ENCODE data around the gene TGFBRAP1. TPM values are rescaled to one million over a fixed set of nuclear protein-coding genes. Genes with fewer than 3 reads are reported as not detected.

Gene TGFBRAP1
- total RNA-seq, 3 donors from 2014 or later (not counting 1 experiment from before 2014, with no cell fraction given): 22.7 to 31.8 (median 27.7) TPM

- no peak overlapping the region for H3K4me3 Mint-ChIP-seq
- DNase-seq (peak; percentile 75 to 92), ATAC-seq (peak; percentile 92 to 99 (median 99))
- H3K27me3 Mint-ChIP-seq (ENCODE audit: low read depth in 2 of 2): peaks cover 15 to 21% of the 10 kb centered on the region in 2 donors
- 46% methylated on average over 29 of the region's 30 CpGs for WGBS (ENCODE audit: insufficient coverage)
- no peaks in the 10 kb centered on the region for H3K27me3 ChIP-seq (ENCODE audit: control insufficient read depth, insufficient read depth, low read length)
- peaks cover 8 to 16% of the 10 kb centered on the region in 2 donors for H3K4me1 Mint-ChIP-seq
- TF ChIP-seq CTCF (IDR thresholded peaks at IDR 0.05): peak; percentile 89
- intact Hi-C loops (cut with micrococcal nuclease): loop anchor here (1.0 kb wide), 2 partner anchors 151 to 175 kb away; no protein-coding TSS in a partner anchor
- no peaks in the 10 kb centered on the region for H3K9me3 Mint-ChIP-seq
- no peaks in the 10 kb centered on the region for H3K36me3 ChIP-seq (ENCODE audit: control insufficient read depth, insufficient read depth, low read length)
- peaks cover 13% of the 10 kb centered on the region for H3K4me1 ChIP-seq (ENCODE audit: control insufficient read depth, insufficient read depth, low read length)
- H3K27ac Mint-ChIP-seq: peak overlapping the region in 1 of 2 donors; percentile 45
- H3K27ac ChIP-seq (ENCODE audit: low read length): no peak overlapping the region
- no peaks in the 10 kb centered on the region for H3K9me3 ChIP-seq (ENCODE audit: control insufficient read depth, insufficient read depth, low read length)
- no peak overlapping the region for H3K4me3 ChIP-seq (ENCODE audit: low read length)
- H3K36me3 Mint-ChIP-seq: no peaks in the 10 kb centered on the region
These were observed 40.5 kb upstream of the TGFBRAP1 start for GRCh38 chr2:105369777-105370690.

DNA sequence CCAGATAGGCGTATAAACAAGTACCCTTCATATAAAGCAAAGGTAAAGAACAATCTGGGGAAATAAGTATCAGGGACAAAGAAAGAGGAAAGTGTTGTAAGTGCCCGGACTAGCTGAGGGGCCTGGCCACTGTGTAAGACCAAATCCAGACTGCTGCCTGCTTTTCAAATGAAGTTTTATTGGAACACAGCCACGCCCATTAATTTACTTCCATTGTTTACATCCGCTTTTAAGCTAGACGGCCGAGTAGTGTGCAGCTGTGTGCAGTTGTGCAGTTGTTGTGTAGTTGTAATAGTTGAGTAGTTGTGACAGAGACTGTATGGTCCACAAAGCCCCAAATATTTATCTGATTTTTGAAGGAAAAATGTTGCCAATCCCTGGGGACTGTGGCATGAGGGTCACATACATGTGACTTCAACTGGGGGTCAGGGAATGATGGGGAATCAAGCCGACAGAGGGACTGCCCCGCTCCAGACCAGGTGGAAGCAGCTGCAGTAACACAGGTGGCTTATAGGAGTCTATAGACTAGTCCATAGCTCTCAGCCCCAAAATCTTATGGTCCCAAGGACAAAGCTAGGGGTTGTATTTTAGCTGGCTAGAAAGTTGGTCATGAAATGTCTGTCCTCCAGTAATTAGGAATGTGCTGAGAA is 39.3 kb upstream of the TGFBRAP1 start:
- H3K27me3 Mint-ChIP-seq (ENCODE audit: low read depth in 2 of 2): peaks cover 17 to 22% of the 10 kb centered on the region in 2 donors
- no peaks in the 10 kb centered on the region for H3K36me3 Mint-ChIP-seq
- no peaks in the 10 kb centered on the region for H3K36me3 ChIP-seq (ENCODE audit: control insufficient read depth, insufficient read depth, low read length)
- peaks cover 8 to 13% of the 10 kb centered on the region in 2 donors for H3K4me1 Mint-ChIP-seq
- TF ChIP-seq CTCF (IDR thresholded peaks at IDR 0.05): no peak
- H3K4me1 ChIP-seq (ENCODE audit: control insufficient read depth, insufficient read depth, low read length): peaks cover 13% of the 10 kb centered on the region
- H3K27me3 ChIP-seq (ENCODE audit: control insufficient read depth, insufficient read depth, low read length): no peaks in the 10 kb centered on the region
- H3K9me3 Mint-ChIP-seq: no peaks in the 10 kb centered on the region
- no peak overlapping the region for H3K27ac ChIP-seq (ENCODE audit: low read length)
- no peak overlapping the region for H3K4me3 ChIP-seq (ENCODE audit: low read length)
- no peak for ATAC-seq
- no peak overlapping the region for H3K4me3 Mint-ChIP-seq
- no peaks in the 10 kb centered on the region for H3K9me3 ChIP-seq (ENCODE audit: control insufficient read depth, insufficient read depth, low read length)
- intact Hi-C loops (cut with micrococcal nuclease): loop anchor here (1.0 kb wide), 2 partner anchors 152 to 176 kb away; no protein-coding TSS in a partner anchor
- WGBS (ENCODE audit: insufficient coverage): 92% methylated on average over 7 of the region's 8 CpGs
- H3K27ac Mint-ChIP-seq: no peak overlapping the region
- no peak for DNase-seq

DNA sequence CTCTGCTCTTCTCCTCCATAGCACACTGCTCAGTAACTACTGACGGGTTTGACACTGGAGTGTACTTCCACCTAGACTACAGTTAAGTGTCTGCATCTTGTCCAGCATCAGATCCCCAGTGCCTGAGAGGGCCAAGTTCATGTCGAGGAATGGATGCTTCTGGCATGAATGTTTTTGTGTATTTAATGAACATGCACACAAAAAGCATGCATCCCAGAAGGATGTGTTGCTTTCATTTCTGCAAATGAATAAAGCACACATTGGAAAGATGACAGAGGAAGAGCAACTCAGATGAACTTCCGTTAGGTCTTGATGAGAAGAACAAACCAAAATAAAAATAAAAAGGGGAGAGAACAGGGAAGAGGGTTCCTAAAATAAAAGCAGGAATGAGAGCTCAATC is 35.7 kb upstream of the TGFBRAP1 start:
- Histone ChIP-seq H3K9me3 (ENCODE audit: control insufficient read depth, insufficient read depth, low read length) (no peaks in the 10 kb centered on the region), H3K4me3 (ENCODE audit: low read length) (no peak overlapping the region), H3K27ac (ENCODE audit: low read length) (no peak overlapping the region), H3K4me1 (ENCODE audit: control insufficient read depth, insufficient read depth, low read length) (peaks cover 10% of the 10 kb centered on the region), H3K36me3 (ENCODE audit: control insufficient read depth, insufficient read depth, low read length) (no peaks in the 10 kb centered on the region), H3K27me3 (ENCODE audit: control insufficient read depth, insufficient read depth, low read length) (no peaks in the 10 kb centered on the region)
- ATAC-seq (no peak), DNase-seq (no peak)
- Mint-ChIP-seq H3K4me1 (peaks cover 28 to 31% of the 10 kb centered on the region in 2 donors), H3K27me3 (ENCODE audit: low read depth in 2 of 2) (peaks cover 17 to 22% of the 10 kb centered on the region in 2 donors), H3K36me3 (no peaks in the 10 kb centered on the region), H3K9me3 (no peaks in the 10 kb centered on the region), H3K27ac (no peak overlapping the region), H3K4me3 (no peak overlapping the region)
- no peak for TF ChIP-seq CTCF (IDR thresholded peaks at IDR 0.05)
- WGBS (ENCODE audit: insufficient coverage): 88% methylated on average over 3 of the region's 3 CpGs
- intact Hi-C loops (cut with micrococcal nuclease): no loop called here

Data from natural killer cell (primary cell).